Fibroblast of pulmonary artery (primary cell): ENCODE data around the gene SLC39A11.
A peak's percentile ranks its signal among the peaks of the same experiment; 100 is the strongest.

Experiments used
- DNase-seq: peaks from one replicate; pipeline ENCODE4 v3.0.0-alpha.2; 2010; ENCODE audit warnings: low read depth
- H3K4me3 ChIP-seq: replicated peaks from 2 replicates; pipeline ENCODE4 v1.5.1; 2011; ENCODE audit warnings: low read depth, mild to moderate bottlenecking, control low read depth, low read length, moderate library complexity
- TF ChIP-seq, protein P1 (sequence below): IDR thresholded peaks from 2 replicates; pipeline ENCODE4 v1.5.1; 2011; ENCODE audit warnings: mild to moderate bottlenecking, control low read depth, low read length, inconsistent platforms; ENCODE audit errors: missing control alignments

SLC39A11 gene

GRCh38 chr17:72707881-72708280, 384.6 kb downstream of the SLC39A11 start:
- no peak overlapping the region for H3K4me3 ChIP-seq
- DNase-seq: no peak
- TF ChIP-seq, protein P1, sequence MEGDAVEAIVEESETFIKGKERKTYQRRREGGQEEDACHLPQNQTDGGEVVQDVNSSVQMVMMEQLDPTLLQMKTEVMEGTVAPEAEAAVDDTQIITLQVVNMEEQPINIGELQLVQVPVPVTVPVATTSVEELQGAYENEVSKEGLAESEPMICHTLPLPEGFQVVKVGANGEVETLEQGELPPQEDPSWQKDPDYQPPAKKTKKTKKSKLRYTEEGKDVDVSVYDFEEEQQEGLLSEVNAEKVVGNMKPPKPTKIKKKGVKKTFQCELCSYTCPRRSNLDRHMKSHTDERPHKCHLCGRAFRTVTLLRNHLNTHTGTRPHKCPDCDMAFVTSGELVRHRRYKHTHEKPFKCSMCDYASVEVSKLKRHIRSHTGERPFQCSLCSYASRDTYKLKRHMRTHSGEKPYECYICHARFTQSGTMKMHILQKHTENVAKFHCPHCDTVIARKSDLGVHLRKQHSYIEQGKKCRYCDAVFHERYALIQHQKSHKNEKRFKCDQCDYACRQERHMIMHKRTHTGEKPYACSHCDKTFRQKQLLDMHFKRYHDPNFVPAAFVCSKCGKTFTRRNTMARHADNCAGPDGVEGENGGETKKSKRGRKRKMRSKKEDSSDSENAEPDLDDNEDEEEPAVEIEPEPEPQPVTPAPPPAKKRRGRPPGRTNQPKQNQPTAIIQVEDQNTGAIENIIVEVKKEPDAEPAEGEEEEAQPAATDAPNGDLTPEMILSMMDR: no peak

DNA sequence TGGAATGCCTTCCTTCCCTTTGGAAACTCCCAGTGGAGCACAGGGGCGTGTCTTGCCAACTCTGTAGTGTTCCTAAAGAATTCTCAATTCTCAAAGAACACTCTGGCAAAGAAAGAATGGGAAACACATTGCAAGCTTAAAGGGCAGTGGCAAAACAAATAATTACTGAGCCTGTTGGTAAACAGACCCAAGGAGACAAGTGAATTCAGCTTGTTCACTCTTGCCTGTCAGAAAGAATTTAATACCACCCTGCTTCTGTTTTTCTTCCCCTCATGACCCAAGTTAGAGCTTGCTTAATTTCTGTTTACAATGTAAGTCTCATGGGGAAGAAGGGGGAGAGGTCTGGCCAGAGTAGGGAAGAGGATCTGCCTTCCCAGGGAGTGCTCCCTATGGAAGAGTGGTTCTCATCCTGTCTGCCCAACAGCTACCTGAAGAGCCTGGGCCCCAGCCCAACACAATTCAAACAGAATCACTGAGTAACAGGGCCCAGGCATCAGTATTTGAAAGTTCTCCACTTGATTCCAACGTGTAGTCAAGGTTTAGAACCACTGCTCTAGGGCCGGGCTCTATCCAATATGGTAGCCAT, 386.0 kb downstream of the SLC39A11 start:
- H3K4me3 ChIP-seq: no peak overlapping the region
- DNase-seq: no peak
- TF ChIP-seq, protein P1: no peak

- no peak overlapping the region for H3K4me3 ChIP-seq
- no peak for DNase-seq
- TF ChIP-seq, protein P1: no peak
Observed at GRCh38 chr17:72705905-72706395, 386.5 kb downstream of the SLC39A11 start.

DNA sequence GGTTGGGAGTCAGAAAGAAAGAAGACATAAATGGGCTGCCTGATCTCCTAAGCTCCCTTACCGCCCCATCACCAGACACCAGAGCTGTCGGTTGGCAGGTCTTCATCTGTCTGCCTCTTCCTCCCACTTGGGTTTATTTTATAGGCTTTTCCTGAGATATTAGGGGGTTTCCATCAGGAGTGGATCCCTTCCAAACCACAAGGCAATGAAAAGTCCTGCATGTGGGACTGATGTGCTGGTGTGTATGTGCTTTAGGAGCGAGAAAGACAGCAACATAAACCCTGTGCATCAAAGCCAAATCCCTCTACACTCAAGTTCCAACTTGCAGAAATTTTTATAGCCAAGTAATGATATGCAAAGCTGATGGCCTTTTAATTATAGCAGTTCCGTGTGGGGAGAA, 389.5 kb downstream of the SLC39A11 start:
- TF ChIP-seq, protein P1: no peak
- no peak overlapping the region for H3K4me3 ChIP-seq
- peak; percentile 41 for DNase-seq

- peak; percentile 71 for DNase-seq
Observed at GRCh38 chr17:72702136-72702735, 390.3 kb downstream of the SLC39A11 start.

DNA sequence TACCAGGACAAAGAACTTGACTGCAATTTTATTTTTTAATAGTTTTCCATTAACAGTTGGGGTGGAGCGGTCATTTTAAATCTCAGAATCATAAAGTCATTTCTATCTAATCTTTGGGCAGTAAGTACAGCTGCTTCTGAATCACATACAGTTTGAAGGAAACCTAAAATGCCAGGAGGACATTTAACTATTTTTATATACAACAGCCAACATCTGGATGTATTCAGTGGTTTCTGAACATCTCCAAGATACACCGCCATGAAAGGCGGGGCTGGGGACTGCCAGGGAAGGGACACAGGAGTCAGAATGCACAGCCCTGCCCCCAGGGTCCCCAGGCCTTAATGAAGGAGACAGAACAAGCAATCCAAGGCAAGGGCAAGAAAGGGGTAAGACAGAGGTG, 392.3 kb downstream of the SLC39A11 start:
- DNase-seq: no peak
- H3K4me3 ChIP-seq: no peak overlapping the region
- TF ChIP-seq, protein P1: no peak

More at GRCh38 chr17:72702136-72702735, 390.3 kb downstream of the SLC39A11 start:
- H3K4me3 ChIP-seq: no peak overlapping the region
- TF ChIP-seq, protein P1: no peak

DNA sequence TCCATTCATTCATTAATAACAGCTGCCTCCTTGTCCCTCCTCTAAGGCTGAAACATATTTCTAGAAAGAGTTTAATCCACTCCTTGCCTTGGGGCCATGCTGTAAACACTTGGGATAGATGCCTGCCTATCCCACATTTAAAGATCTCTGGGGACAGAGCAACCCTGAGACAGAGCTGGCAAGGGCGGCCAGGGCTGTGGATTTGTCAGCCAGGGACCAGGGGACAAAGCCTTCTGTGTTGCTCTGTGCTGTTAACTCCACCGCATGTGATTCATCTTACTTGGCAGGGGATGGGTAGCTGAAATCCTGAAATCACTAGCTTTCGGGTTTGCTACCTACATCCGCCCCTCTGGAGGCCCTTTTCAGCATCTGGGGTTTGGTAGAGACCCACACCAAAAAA, 392.9 kb downstream of the SLC39A11 start:
- DNase-seq: peak; percentile 67
- H3K4me3 ChIP-seq: no peak overlapping the region
- TF ChIP-seq, protein P1: no peak
